GM18517 (cell line): Measurements from ENCODE around the gene EPS15.
"Not testable (repeated sequence)": the region's sequence is repeated elsewhere in the genome, so short reads cannot be mapped to it uniquely, and the experiment has no call there.

Source experiments
- ATAC-seq: cut with Tn5 transposase; IDR thresholded peaks from one replicate; pipeline ENCODE4 v1.9.1; 2021; ENCODE audit warnings: mild to moderate bottlenecking, moderate library complexity; ENCODE audit not compliant: unreplicated experiment

EPS15 gene

GRCh38 chr1:51519048-51519864 is at the start of gene EPS15:
Gene EPS15, minus strand, starts transcription at chr1:51519266. Its CDS starts 35 bp downstream, at chr1:51519231.
- ATAC-seq: peak; percentile 29

DNA sequence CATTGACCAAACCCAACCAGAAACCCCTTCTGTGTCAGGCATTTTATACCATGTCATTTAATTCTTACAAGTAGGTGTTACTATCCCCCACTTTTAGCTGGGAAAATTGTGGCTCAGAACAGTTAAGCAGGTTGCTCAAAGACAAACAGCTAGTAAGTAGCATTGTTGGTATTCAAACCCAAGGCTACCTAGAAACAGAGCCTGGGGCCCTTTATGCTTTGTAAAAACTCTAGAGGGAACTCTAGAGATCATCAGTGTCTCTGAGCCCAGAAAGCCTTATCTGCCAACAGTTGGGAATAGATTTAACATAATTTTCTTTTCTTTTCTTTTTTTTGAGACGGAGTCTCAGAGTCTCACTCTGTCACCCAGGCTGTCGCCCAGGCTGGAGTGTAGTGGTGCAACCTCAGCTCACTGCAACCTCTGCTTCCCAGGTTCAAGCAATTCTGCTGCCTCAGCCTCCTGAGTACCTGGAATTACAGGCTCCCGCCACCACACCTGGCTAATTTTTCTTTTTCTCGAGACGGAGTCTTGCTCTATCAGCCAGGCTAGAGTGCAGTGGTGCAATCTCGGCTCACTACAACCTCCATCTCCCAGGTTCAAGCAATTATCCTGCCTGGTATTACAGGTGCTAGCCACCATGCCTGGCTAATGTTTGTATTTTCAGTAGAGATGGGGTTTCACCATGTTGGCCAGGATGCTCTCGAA is 49.3 kb upstream of the EPS15 start:
- no peak for ATAC-seq

DNA sequence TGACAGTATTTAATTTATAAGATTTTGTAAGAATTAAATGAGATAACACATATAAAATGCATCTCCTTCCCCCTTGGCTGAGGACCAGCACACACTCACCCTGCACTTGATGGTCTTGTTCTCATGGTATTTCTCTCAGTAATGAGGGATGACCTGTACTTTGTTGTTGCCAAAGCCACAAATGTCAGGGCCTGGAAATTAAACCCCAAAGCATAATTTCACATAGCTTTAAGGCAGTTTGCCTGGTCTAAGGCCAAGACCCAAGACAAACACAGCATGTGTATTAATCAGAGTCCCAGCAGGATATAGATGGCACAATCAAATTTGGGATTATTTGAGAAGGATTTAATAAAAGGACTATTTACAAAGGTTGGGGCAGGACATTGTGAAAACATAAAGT is 48.6 kb upstream of the EPS15 start:
- no peak for ATAC-seq

GRCh38 chr1:51566260-51566659 is 47.2 kb upstream of the EPS15 start:
- no peak for ATAC-seq

GRCh38 chr1:51565009-51565408 is 45.9 kb upstream of the EPS15 start:
- ATAC-seq: no peak

- ATAC-seq: no peak
Measured at GRCh38 chr1:51564124-51564523, 45.1 kb upstream of the EPS15 start.

GRCh38 chr1:51561702-51562101 is 42.6 kb upstream of the EPS15 start:
- ATAC-seq: no peak

DNA sequence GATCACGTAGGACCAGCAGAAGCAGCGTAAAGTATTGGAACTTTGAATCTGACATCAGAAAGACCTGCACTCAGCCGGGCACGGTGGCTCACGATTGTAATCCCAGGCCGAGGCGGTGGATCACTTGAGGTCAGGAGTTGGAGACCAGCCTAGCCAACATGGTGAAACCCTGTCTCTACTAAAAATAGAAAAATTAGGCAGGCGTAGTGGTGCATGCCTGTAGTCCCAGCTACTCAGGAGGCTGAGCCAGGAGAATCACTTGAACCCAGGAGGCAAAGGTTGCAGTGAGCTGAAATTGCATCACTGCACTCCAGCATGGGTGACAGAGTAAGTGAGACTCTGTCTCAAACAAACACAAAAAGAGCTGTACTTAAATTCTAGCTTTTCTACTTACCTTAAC is 41.8 kb upstream of the EPS15 start:
- ATAC-seq: not testable (repeated sequence)

DNA sequence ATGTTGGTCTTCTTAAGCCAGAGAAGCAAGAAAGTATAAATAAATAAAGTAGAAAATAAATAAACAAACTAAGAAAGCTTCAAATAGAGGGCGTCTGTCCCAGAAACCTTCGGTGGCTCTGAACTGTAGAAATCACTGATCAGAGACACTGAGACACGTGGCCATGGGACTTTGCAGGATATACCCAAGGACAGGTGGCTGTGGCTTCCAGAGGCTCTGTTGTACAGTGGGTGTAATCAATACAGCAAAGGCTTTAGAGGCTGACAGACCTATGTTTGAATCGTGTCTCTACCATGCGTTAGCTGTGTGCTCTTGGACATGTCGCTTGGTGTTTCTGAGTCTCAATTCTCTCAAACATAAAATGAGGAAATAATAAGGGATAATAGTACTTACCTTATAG is 41.0 kb upstream of the EPS15 start:
- no peak for ATAC-seq

DNA sequence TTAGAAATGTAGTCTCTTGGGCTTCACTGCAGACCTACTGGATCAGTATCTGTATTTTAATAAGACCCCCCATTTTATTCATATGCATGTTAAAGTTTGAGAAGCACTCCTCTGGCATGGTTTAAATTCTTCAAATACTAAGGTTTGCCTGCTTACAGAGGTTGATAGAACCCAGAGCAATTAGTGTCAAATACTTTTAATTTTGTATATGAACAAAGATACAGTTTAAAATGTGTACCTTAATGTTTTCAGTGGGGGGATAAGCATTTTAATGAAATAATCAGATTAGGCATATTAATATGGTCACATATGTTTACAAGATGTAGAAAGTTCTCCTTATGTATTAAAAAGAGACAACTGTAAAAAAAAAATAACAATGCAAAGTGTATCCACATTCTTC is 40.4 kb upstream of the EPS15 start:
- no peak for ATAC-seq

- ATAC-seq: no peak
Measured at GRCh38 chr1:51559064-51559500, 40.0 kb upstream of the EPS15 start.

- ATAC-seq: no peak
Measured at GRCh38 chr1:51558375-51558924, 39.4 kb upstream of the EPS15 start.

- ATAC-seq: no peak
Measured at GRCh38 chr1:51557168-51557567, 38.1 kb upstream of the EPS15 start.

DNA sequence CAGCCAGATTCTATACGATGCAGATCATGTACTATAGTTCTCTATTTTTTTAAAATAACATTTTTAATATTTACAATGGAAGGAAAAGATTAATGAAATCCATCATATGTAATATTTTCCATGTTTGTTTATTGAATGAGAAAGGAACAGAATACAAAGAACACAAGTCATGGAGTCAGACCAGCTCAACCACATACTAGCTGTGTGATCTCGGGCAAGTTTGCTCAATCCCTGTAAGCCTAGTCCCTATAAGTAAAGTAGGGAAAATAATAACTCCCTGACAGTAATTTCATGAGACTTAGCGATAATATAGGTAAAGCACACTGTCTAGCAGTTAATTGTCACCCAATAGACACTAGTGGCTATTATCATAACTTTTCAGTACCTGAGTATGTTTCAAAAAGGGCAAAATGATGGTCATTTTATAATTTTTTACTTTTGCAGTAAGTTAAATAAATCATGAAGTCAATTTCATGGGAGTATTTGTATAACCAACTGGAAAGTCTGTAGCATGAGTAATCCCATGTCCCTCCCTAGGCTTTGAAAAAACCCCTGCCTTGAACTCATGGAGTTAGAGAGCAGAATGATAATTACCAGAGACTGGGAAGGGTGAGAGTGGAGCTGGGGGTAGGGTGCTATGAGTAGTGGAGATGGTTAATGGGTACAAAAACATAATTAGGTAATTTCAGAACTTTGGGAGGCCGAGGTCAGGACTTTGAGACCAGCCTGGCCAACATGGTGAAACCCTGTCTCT is 37.0 kb upstream of the EPS15 start:
- ATAC-seq: no peak

- ATAC-seq: no peak
Measured at GRCh38 chr1:51553911-51554310, 34.8 kb upstream of the EPS15 start.

- no peak for ATAC-seq
Measured at GRCh38 chr1:51552929-51553807, 34.1 kb upstream of the EPS15 start.

- no peak for ATAC-seq
Measured at GRCh38 chr1:51551848-51552296, 32.8 kb upstream of the EPS15 start.

GRCh38 chr1:51551081-51551480 is 32.0 kb upstream of the EPS15 start:
- no peak for ATAC-seq

DNA sequence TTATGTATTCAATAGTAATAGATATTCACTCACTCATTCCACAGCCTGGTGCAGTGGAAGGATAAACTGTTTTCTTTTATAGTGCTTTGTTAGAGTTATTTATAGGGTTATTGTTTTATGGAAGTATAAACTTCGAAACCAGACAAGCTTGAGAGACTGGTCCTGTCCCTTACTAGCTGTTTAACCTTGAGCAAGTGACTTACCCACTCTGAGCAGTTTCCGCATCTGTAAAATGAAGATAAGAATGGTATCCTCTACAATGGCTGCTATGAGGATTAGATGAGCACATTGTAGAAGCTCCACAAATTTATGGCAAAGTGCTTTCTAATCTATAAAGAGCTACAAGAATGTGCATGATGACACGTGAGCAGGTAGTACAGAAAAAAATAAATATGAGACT is 30.8 kb upstream of the EPS15 start:
- no peak for ATAC-seq

GRCh38 chr1:51549016-51549619 is 30.1 kb upstream of the EPS15 start:
- ATAC-seq: no peak
